Measurements from ENCODE around the gene PARD6A.

- TF ChIP-seq CTCF (IDR thresholded peaks at IDR 0.05) (no peak), POLR2A (IDR thresholded peaks at IDR 0.05) (no peak)
These were observed 4.1 kb downstream of the PARD6A start for GRCh38 chr16:67664871-67665270.

Data from body of pancreas (tissue), 4 donors.